Stimulated activated CD8-positive, alpha-beta memory T cell treated with anti-CD3 and anti-CD28 coated beads, Interleukin-12 subunit alpha, Interleukin-12 subunit beta, amount 100 ng/mL, for 24 hours (primary cell): ENCODE data around the gene SLC2A9.
"Not testable (repeated sequence)": the region's sequence is repeated elsewhere in the genome, so short reads cannot be mapped to it uniquely, and the experiment has no call there.

ENCODE experiments used
- DNase-seq: peaks from one replicate; pipeline ENCODE4 v3.0.0-alpha.2; 2020; ENCODE audit errors: extremely low read depth

Gene SLC2A9

DNA sequence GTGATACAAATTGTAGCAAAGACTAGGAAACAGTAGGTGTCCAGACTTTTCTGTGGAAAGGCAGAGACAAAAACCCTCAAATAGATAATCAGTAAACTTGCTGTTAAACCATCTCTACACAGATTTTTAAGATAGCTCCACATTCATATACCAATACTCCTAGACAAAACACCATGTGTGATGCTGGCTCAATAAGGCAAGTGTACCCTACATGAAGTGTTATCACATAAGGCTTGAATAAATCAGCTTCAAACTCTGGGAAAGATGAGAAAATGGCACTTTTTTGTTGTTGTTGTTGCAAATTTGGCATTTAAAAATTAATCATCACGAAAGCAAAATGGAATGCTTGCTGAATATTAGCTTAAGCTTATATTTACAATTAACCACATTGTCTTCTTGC lies 194.7 kb downstream of the SLC2A9 start:
- no peak for DNase-seq

GRCh38 chr4:9825049-9825448 lies 196.2 kb downstream of the SLC2A9 start:
- DNase-seq, result no peak

DNA sequence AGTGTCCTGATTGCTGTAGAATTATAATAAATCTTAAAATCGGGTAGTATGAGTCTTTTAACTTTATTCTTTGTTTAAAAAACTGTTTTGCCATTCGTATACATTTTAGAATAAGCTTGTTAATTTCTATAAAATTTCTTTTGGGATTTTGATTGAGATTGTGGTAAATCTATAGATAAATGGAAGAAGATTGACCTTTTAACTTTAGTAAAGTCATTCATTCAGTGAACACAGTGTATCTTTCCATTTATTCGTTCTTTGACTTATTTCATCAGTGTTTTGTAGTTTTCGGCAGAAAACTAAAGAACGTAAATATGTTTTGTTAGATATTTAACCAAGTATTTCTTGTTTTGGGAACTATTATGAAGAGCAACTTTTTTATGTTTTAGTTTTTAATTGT lies 201.0 kb downstream of the SLC2A9 start:
- no peak for DNase-seq

DNA sequence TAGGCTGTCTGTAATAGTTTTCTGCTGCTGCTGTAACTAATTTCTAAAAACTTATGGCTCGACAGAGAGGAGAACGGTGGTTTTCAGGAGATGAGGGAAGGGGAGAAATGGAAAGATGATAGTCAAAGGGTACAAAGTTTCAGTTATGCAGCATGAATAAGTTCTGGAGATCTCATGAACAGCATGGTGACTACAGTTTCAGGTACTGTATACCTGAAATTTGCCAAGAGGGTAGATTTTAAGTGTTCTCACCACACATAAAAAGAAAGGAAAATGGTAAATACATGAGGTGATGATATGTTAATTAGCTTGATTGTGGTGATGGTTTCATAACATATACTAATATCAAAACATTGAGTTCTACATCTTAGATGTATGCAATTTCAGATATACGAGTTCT lies 205.0 kb downstream of the SLC2A9 start:
- DNase-seq, result no peak

DNA sequence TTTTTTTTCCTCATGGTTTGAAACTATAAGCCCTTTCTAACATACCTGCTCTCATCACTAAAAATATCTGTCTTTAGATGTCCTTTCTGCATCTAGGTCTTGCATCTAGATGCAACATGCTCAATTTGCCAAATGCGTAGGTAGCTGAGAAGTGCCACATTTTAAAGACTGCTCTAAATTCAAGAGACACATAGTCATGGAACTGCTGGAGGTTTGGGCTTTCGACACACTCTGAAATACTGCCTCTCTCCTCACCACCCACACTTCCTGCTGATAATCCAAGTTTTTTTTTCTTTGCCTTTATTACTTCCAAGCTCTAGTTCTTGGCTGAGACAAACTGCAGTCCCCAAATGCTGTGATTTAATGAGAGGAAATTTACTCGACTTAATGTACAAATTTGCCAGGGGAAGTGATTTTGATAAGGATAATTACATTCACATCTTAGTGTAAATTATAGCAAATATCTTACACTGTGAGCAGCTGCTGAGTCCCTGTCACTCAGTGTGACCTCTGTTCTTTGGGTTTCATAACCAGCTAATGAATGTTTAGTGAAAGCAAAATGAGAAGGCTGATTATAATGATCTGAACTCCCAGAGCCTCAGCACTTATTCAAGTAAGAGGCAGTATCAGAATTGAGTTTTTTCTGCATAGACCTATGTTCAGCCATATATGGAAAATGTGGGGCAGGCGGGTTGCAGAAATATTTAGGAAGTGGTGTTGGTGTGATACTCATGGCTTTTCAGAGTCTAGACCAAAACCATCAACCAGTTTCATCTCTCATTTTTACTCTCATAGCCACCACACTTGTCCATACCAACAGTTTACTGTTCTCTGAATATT lies 208.6 kb downstream of the SLC2A9 start:
- DNase-seq, result no peak

- DNase-seq, result no peak
Measured at GRCh38 chr4:9811806-9812205, 209.5 kb downstream of the SLC2A9 start.

DNA sequence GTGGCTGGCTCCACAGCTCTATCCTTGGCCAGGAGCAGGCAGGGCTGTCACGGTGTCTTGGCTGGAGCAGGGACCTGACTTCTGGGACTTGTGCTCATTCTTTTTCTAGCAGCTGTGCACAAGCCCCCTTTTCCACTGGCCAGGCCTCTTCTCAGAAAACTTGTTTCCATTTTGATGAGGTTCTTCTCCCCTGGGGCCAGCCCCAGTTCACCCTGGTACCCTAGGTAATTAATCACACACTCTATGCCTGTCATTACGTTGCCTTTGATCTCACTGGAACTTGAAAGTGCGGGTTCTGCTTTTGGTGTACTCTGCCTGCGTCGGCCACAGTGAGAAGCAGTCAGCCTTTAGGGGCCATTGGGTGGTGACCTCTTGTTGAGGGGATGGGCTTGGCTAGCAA lies 213.2 kb downstream of the SLC2A9 start:
- no peak for DNase-seq

DNA sequence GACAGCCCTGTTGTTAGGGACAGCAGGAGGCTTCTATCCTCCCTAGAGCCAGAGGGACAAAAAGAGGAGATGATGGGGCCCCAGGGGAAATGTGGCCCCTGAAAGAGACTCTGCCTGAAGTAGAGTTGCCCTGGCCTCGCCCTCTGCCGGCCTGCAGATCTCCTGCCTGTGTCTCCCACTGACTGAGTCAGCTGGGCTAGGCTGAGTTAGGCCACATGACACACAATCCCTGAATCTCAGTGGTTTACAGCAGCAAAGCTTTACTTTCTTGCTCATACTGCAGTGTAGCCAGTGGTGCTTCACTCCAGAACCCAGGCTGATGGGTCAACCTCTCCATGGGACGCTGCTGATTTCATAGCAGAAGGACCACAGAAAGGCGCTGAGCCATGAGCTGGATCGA lies 216.4 kb downstream of the SLC2A9 start:
- no peak for DNase-seq

- no peak for DNase-seq
Measured at GRCh38 chr4:9800848-9801247, 220.4 kb downstream of the SLC2A9 start.

GRCh38 chr4:9796641-9797040 lies 224.7 kb downstream of the SLC2A9 start:
- not testable (repeated sequence) for DNase-seq

- no peak for DNase-seq
Measured at GRCh38 chr4:9792381-9792780, 228.9 kb downstream of the SLC2A9 start.

DNA sequence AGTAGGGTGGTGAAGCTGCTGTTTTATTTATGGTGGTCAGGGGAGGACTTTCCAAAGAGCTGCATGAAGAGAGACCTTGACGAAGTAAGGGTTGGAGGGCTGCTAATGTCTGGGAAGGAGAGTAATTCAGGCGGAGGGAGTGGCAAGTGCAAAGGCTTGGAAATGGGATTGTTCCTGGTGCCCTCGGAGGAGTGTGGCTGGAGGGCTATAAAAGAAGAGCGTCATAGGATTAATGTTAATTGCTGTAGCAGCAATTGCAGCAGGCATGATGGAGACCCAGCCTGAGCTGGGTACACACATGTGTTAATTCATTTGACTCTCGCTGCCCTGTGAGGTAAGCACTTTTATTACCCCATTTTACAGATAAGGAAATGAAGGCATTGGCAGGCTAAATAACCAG lies 235.4 kb downstream of the SLC2A9 start:
- not testable (repeated sequence) for DNase-seq

DNA sequence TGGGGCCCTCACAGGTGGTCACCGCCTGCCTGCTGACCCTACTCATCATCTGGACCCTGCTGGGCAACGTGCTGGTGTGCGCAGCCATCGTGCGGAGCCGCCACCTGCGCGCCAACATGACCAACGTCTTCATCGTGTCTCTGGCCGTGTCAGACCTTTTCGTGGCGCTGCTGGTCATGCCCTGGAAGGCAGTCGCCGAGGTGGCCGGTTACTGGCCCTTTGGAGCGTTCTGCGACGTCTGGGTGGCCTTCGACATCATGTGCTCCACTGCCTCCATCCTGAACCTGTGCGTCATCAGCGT lies 239.2 kb downstream of the SLC2A9 start:
- DNase-seq, result no peak

DNA sequence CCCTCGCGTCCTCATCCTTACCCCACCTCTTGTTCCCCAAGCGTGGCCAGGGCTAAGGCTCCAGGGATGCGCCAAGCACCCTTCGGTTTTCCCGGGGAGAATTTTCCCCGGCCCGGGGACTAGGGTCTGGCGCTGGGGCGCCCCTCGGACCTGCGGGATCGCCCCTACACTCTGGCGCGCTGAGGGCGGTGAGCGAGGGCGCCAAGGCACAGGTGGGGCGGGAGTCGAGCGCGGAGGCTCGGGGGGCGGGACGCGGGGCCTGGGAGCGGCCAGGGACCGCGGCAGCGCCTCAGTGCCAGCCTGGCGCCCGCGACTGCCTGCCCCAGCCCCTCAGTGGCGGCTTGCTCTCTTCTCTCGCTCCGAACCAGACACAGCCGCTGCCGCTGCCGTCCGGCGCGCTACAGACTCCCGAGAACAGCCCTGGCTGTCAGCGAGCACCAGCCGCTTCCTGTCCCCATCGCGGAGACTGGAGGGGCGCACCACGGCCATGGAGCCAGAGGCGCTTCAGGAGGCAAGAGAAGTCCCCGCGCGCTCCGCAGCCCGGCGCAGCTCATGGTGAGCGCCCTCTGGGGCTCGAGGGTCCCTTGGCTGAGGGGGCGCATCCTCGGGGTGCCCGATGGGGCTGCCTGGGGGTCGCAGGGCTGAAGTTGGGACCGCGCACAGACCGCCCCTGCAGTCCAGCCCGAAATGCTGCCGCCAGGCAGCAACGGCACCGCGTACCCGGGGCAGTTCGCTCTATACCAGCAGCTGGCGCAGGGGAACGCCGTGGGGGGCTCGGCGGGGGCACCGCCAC lies 239.8 kb downstream of the SLC2A9 start, which contains the start of gene DRD5:
Gene DRD5 (plus strand): TSS at position 292 of the 793 bp plus-strand sequence. CDS start 396 bp downstream, at position 688.
- no peak for DNase-seq
